ENCODE results near the gene PALLD. TPM values are rescaled to one million over a fixed set of nuclear protein-coding genes. Genes with fewer than 3 reads are reported as not detected.

PALLD gene
- total RNA-seq, 1 experiment from 2014 or later = 18.3 TPM

GRCh38 chr4:168562041-168562571 lies 65.3 kb downstream of the PALLD start:
- H3K9me3 ChIP-seq (ENCODE audit: control insufficient read depth, low read depth, low read length) = no peaks in the 10 kb centered on the region
- no peak overlapping the region for H4K5ac ChIP-seq (ENCODE audit: insufficient read length, low read depth, low read length)
- no peak overlapping the region for H3K18ac ChIP-seq (ENCODE audit: insufficient read length, low read depth, low read length)
- H4K20me1 ChIP-seq (ENCODE audit: control insufficient read depth, insufficient read depth, insufficient read length) = no peaks in the 10 kb centered on the region
- H3T11ph ChIP-seq (ENCODE audit: low read length) = no peak overlapping the region
- no peak overlapping the region for H2BK15ac ChIP-seq (ENCODE audit: low read depth, low read length)
- no peak overlapping the region for H2BK120ac ChIP-seq (ENCODE audit: low read depth, low read length, poor library complexity, severe bottlenecking)
- no peak overlapping the region for H3K4me2 ChIP-seq (ENCODE audit: insufficient read depth, insufficient read length, low read length)
- H3K4me3 Mint-ChIP-seq = no peak overlapping the region
- H3K9me3 Mint-ChIP-seq = no peaks in the 10 kb centered on the region
- H2AK5ac ChIP-seq (ENCODE audit: insufficient read length, low read length) = no peak overlapping the region
- no peaks in the 10 kb centered on the region for H3K27me3 ChIP-seq (ENCODE audit: insufficient read depth, low read length)
- H3K4ac ChIP-seq (ENCODE audit: low read depth, low read length) = no peak overlapping the region
- no peaks in the 10 kb centered on the region for H3K36me3 Mint-ChIP-seq (ENCODE audit: insufficient read depth in 1 of 3, low read depth in 3 of 3)
- H3K23ac ChIP-seq (ENCODE audit: insufficient read length, low read depth, low read length) = no peak overlapping the region
- H3K9ac ChIP-seq (ENCODE audit: extremely low read depth, insufficient read length, low read length) = no peak overlapping the region
- H3K79me2 ChIP-seq (ENCODE audit: insufficient read depth, low read length) = no peaks in the 10 kb centered on the region
- peaks cover 7% of the 10 kb centered on the region; the same call in 1 of the 2 replicates for H3K4me1 ChIP-seq (ENCODE audit: insufficient read depth, low read length)
- H2AFZ ChIP-seq (ENCODE audit: low read length) = no peak overlapping the region
- H2BK5ac ChIP-seq (ENCODE audit: insufficient read length, low read length) = no peak overlapping the region
- no peaks in the 10 kb centered on the region for H3K23me2 ChIP-seq (ENCODE audit: insufficient read length, low read depth, low read length, poor library complexity, severe bottlenecking)
- no peak overlapping the region for H4K91ac ChIP-seq (ENCODE audit: insufficient read length, low read depth, low read length)
- H3K56ac ChIP-seq (ENCODE audit: insufficient read length, low read depth, low read length) = no peak overlapping the region
- H3K27ac Mint-ChIP-seq = no peak overlapping the region
- peaks cover 19 to 22% of the 10 kb centered on the region in 2 experiments for H3K4me1 Mint-ChIP-seq
- H2BK20ac ChIP-seq (ENCODE audit: low read depth, low read length, poor library complexity, severe bottlenecking) = no peak overlapping the region
- no peaks in the 10 kb centered on the region for H3K79me1 ChIP-seq (ENCODE audit: insufficient read depth, low read depth, low read length, poor library complexity, severe bottlenecking)
- H2BK12ac ChIP-seq (ENCODE audit: insufficient read length, low read depth, low read length) = no peak overlapping the region
- TF ChIP-seq, protein P1, sequence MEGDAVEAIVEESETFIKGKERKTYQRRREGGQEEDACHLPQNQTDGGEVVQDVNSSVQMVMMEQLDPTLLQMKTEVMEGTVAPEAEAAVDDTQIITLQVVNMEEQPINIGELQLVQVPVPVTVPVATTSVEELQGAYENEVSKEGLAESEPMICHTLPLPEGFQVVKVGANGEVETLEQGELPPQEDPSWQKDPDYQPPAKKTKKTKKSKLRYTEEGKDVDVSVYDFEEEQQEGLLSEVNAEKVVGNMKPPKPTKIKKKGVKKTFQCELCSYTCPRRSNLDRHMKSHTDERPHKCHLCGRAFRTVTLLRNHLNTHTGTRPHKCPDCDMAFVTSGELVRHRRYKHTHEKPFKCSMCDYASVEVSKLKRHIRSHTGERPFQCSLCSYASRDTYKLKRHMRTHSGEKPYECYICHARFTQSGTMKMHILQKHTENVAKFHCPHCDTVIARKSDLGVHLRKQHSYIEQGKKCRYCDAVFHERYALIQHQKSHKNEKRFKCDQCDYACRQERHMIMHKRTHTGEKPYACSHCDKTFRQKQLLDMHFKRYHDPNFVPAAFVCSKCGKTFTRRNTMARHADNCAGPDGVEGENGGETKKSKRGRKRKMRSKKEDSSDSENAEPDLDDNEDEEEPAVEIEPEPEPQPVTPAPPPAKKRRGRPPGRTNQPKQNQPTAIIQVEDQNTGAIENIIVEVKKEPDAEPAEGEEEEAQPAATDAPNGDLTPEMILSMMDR (conservative IDR thresholded peaks at IDR 0.05) = no peak
- no peak overlapping the region for H4K8ac ChIP-seq (replicated peaks; ENCODE audit: insufficient read length, low read depth, low read length)
- DNase-seq = no peak
- WGBS (ENCODE audit: extremely low coverage, insufficient read length, low lambda C conversion rate) = no CpG with 5 or more reads among the region's 3 CpGs
- peaks cover 10% of the 10 kb centered on the region for H3K27me3 Mint-ChIP-seq (ENCODE audit: low read depth)
- H3K14ac ChIP-seq (ENCODE audit: insufficient read depth, low read length) = no peak overlapping the region
- no peak overlapping the region for H3K27ac ChIP-seq (ENCODE audit: insufficient read length, low read depth, low read length)

All from H9 (cell line).